H9 (cell line): ENCODE results near the gene CLIP3. TPM values are rescaled to one million over a fixed set of nuclear protein-coding genes. Genes with fewer than 3 reads are reported as not detected.

Experiments
- DNase-seq: peaks from one replicate; pipeline ENCODE4 v3.0.0-alpha.2; 2017
- H2AFZ ChIP-seq: one replicate; pipeline ENCODE4 v1.6.1; 2013; ENCODE audit warnings: mild to moderate bottlenecking, low read length, control low read depth, moderate library complexity
- H2AK5ac ChIP-seq: 2 replicates; pipeline ENCODE4 v1.6.1; 2013; ENCODE audit warnings: low read length, control low read depth, mixed read lengths; ENCODE audit not compliant: insufficient read length
- H2BK120ac ChIP-seq: one replicate; pipeline ENCODE4 v1.6.1; 2013; ENCODE audit warnings: low read depth, mild to moderate bottlenecking, low read length, control low read depth, inconsistent platforms; ENCODE audit not compliant: poor library complexity, severe bottlenecking
- H2BK12ac ChIP-seq: 2 replicates; pipeline ENCODE4 v1.6.1; 2013; ENCODE audit warnings: low read length, control low read depth, mixed read lengths, low read depth; ENCODE audit not compliant: insufficient read length
- H2BK15ac ChIP-seq: 2 replicates; pipeline ENCODE4 v1.6.1; 2013; ENCODE audit warnings: low read depth, low read length, control low read depth
- H2BK20ac ChIP-seq: one replicate; pipeline ENCODE4 v1.6.1; 2013; ENCODE audit warnings: low read depth, mild to moderate bottlenecking, low read length, control low read depth, inconsistent platforms; ENCODE audit not compliant: poor library complexity, severe bottlenecking
- H2BK5ac ChIP-seq: 2 replicates; pipeline ENCODE4 v1.6.1; 2013; ENCODE audit warnings: low read length, control low read depth, mixed read lengths; ENCODE audit not compliant: insufficient read length
- H3K14ac ChIP-seq: 2 replicates; pipeline ENCODE4 v1.6.1; 2013; ENCODE audit warnings: low read length, control low read depth; ENCODE audit not compliant: insufficient read depth
- H3K18ac ChIP-seq: 2 replicates; pipeline ENCODE4 v1.6.1; 2013; ENCODE audit warnings: low read depth, mild to moderate bottlenecking, mixed read lengths, low read length, control low read depth; ENCODE audit not compliant: insufficient read length
- H3K23ac ChIP-seq: 2 replicates; pipeline ENCODE4 v1.6.1; 2013; ENCODE audit warnings: low read length, control low read depth, mixed read lengths, low read depth; ENCODE audit not compliant: insufficient read length
- H3K23me2 ChIP-seq: 2 replicates; pipeline ENCODE4 v1.6.1; 2013; ENCODE audit warnings: low read depth, mild to moderate bottlenecking, mixed read lengths, low read length, control low read depth; ENCODE audit not compliant: insufficient read length, poor library complexity, severe bottlenecking
- H3K27ac ChIP-seq: 2 replicates; pipeline ENCODE4 v1.5.1; 2013; ENCODE audit warnings: low read length, control low read depth, mixed read lengths, low read depth; ENCODE audit not compliant: insufficient read length
- H3K27me3 ChIP-seq: 2 replicates; pipeline ENCODE4 v1.6.1; 2013; ENCODE audit warnings: low read length, control low read depth, inconsistent platforms; ENCODE audit not compliant: insufficient read depth
- H3K4ac ChIP-seq: 2 replicates; pipeline ENCODE4 v1.6.1; 2013; ENCODE audit warnings: low read depth, mild to moderate bottlenecking, control low read depth, inconsistent platforms, low read length, moderate library complexity
- H3K4me1 ChIP-seq: 2 replicates; pipeline ENCODE4 v1.6.1; 2013; ENCODE audit warnings: low read length, control low read depth, inconsistent platforms; ENCODE audit not compliant: insufficient read depth
- H3K4me2 ChIP-seq: 2 replicates; pipeline ENCODE4 v1.6.1; 2013; ENCODE audit warnings: low read length, control low read depth, mixed read lengths; ENCODE audit not compliant: insufficient read length, insufficient read depth
- H3K56ac ChIP-seq: 2 replicates; pipeline ENCODE4 v1.6.1; 2013; ENCODE audit warnings: low read depth, mild to moderate bottlenecking, mixed read lengths, low read length, control low read depth; ENCODE audit not compliant: insufficient read length
- H3K79me1 ChIP-seq: 2 replicates; pipeline ENCODE4 v1.6.1; 2013; ENCODE audit warnings: low read depth, mild to moderate bottlenecking, moderate library complexity, low read length, control low read depth, inconsistent platforms; ENCODE audit not compliant: insufficient read depth, poor library complexity, severe bottlenecking
- H3K79me2 ChIP-seq: 2 replicates; pipeline ENCODE4 v1.6.1; 2013; ENCODE audit warnings: low read length, control low read depth, inconsistent platforms; ENCODE audit not compliant: insufficient read depth
- H3K9ac ChIP-seq: 2 replicates; pipeline ENCODE4 v1.6.1; 2013; ENCODE audit warnings: low read length, control low read depth, mixed read lengths; ENCODE audit not compliant: insufficient read length; ENCODE audit errors: extremely low read depth
- H3K9me3 ChIP-seq: one replicate; pipeline ENCODE4 v1.6.1; 2013; ENCODE audit warnings: low read depth, low read length, inconsistent platforms; ENCODE audit not compliant: control insufficient read depth
- H3T11ph ChIP-seq: one replicate; pipeline ENCODE4 v1.6.1; 2013; ENCODE audit warnings: mild to moderate bottlenecking, low read length, control low read depth, inconsistent platforms
- H4K20me1 ChIP-seq: one replicate; pipeline ENCODE4 v1.6.1; 2013; ENCODE audit not compliant: control insufficient read depth, insufficient read length, insufficient read depth
- H4K5ac ChIP-seq: 2 replicates; pipeline ENCODE4 v1.6.1; 2013; ENCODE audit warnings: low read depth, mild to moderate bottlenecking, mixed read lengths, low read length, control low read depth; ENCODE audit not compliant: insufficient read length
- H4K8ac ChIP-seq: replicated peaks from 2 replicates; pipeline ENCODE4 v1.6.1; 2013; ENCODE audit warnings: low read length, control low read depth, mixed read lengths, low read depth; ENCODE audit not compliant: insufficient read length
- H4K91ac ChIP-seq: 2 replicates; pipeline ENCODE4 v1.6.1; 2013; ENCODE audit warnings: low read depth, mild to moderate bottlenecking, moderate library complexity, mixed read lengths, low read length, control low read depth; ENCODE audit not compliant: insufficient read length
- H3K27ac Mint-ChIP-seq, 3 experiments: 2 replicates in 2 of 3; 3 replicates in 1 of 3; pipeline ENCODE4 v1.8.0; 2020 to 2021; ENCODE audit warnings: mixed read lengths in 3 of 3, mild to moderate bottlenecking in 1 of 3, moderate library complexity in 1 of 3
- H3K27me3 Mint-ChIP-seq: 2 replicates; pipeline ENCODE4 v1.8.0; 2021; ENCODE audit warnings: low read depth, mild to moderate bottlenecking, moderate library complexity, mixed read lengths
- H3K36me3 Mint-ChIP-seq, 3 experiments: 2 replicates in 2 of 3; 3 replicates in 1 of 3; pipeline ENCODE4 v1.8.0; 2020 to 2021; ENCODE audit warnings: low read depth in 3 of 3, mixed read lengths in 3 of 3; ENCODE audit not compliant: insufficient read depth in 1 of 3
- H3K4me1 Mint-ChIP-seq, 2 experiments: 2 replicates each; pipeline ENCODE4 v1.8.0; 2020; ENCODE audit warnings: mixed read lengths in 2 of 2
- H3K4me3 Mint-ChIP-seq, 2 experiments: 2 replicates in 1 of 2; 3 replicates in 1 of 2; pipeline ENCODE4 v1.8.0; 2020 to 2021; ENCODE audit warnings: mild to moderate bottlenecking in 2 of 2, mixed read lengths in 2 of 2, moderate library complexity in 1 of 2
- H3K9me3 Mint-ChIP-seq, 2 experiments: 2 replicates in 1 of 2; 3 replicates in 1 of 2; pipeline ENCODE4 v1.8.0; 2020; ENCODE audit warnings: mild to moderate bottlenecking in 2 of 2, mixed read lengths in 2 of 2, moderate library complexity in 1 of 2
- WGBS: extraction: QIAGEN DNeasy Blood & Tissue Kit; methylation state at CpG from one replicate; pipeline ENCODE4 v1.1.7; 2013; ENCODE audit warnings: missing lambda C conversion rate, low lambda C conversion rate, mixed read lengths; ENCODE audit not compliant: insufficient read length; ENCODE audit errors: extremely low coverage; 5-methylcytosine and 5-hydroxymethylcytosine counted together
- total RNA-seq: library from RNA; stranded (reverse); gene quantifications from 2 replicates; pipeline ENCODE4 v1.2.1, GENCODE V29; 2021
- TF ChIP-seq, protein P1 (sequence below): fragments of 200-600 bp; sonication (generic); conservative IDR thresholded peaks from 3 replicates; pipeline ENCODE4 v1.8.0; 2021; ENCODE audit warnings: antibody characterized with exemption, mild to moderate bottlenecking

The CLIP3 gene
- total RNA-seq, 1 experiment from 2014 or later = 19.7 TPM

DNA sequence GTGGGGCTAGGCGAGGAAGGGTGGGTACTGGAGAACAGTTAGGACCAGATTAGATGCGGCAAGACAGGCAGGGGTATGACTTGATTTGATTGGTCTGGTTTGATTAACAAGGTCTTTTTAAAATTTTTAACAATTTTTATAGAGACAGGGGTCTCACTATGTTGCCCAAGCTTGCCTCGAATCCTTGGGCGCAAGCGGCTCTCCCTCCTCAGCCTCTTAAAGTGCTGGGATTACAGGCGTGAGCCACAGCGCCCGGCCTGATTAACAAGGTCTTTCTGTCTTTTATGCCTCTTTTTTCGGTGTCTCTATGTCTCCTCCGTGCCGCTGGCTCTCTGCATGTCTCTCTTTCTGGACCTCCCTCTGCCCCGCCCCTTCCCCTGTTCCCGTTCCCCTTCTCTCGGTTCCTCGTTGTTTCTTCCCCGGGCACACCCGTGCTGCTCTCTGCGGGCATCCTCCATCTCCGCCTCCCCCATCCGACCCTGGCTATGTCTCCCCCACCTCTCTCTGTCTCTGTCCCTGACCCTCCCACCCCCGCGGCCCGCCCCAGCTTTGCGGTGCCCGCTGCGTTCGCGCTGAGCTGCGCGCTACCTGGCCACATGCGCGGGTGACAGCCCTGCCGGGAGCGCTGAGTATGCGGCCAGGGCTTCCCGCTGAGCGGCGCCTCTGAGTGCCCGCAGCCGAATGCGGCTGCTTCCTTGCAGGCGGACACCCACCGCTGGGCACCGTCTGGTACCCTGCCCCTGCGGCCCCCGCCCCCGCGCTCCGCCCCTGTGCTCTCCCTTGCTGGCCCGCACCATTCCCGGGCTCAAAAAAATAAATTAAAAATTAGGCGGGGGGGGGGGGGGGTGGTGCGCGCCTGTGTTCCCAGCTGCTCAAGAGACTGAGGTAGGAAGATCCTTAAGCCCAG is 45.8 kb downstream of the CLIP3 start:
- TF ChIP-seq, protein P1, sequence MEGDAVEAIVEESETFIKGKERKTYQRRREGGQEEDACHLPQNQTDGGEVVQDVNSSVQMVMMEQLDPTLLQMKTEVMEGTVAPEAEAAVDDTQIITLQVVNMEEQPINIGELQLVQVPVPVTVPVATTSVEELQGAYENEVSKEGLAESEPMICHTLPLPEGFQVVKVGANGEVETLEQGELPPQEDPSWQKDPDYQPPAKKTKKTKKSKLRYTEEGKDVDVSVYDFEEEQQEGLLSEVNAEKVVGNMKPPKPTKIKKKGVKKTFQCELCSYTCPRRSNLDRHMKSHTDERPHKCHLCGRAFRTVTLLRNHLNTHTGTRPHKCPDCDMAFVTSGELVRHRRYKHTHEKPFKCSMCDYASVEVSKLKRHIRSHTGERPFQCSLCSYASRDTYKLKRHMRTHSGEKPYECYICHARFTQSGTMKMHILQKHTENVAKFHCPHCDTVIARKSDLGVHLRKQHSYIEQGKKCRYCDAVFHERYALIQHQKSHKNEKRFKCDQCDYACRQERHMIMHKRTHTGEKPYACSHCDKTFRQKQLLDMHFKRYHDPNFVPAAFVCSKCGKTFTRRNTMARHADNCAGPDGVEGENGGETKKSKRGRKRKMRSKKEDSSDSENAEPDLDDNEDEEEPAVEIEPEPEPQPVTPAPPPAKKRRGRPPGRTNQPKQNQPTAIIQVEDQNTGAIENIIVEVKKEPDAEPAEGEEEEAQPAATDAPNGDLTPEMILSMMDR = no peak
- DNase-seq = peak; percentile 76
- Histone ChIP-seq H3K23ac (no peak overlapping the region), H3K79me2 (no peaks in the 10 kb centered on the region), H2AFZ (no peak overlapping the region), H3T11ph (no peak overlapping the region), H4K5ac (no peak overlapping the region), H3K4me1 (no peaks in the 10 kb centered on the region), H3K9ac (no peak overlapping the region), H3K23me2 (no peaks in the 10 kb centered on the region), H3K4me2 (peak overlapping the region; percentile 59), H3K4ac (no peak overlapping the region), H3K9me3 (no peaks in the 10 kb centered on the region), H3K79me1 (no peaks in the 10 kb centered on the region), H3K27me3 (no peaks in the 10 kb centered on the region; the same call in 1 of the 2 replicates), H4K20me1 (no peaks in the 10 kb centered on the region), H4K91ac (no peak overlapping the region), H2BK120ac (no peak overlapping the region), H2AK5ac (no peak overlapping the region), H3K18ac (no peak overlapping the region), H2BK15ac (no peak overlapping the region), H2BK5ac (no peak overlapping the region), H3K14ac (no peak overlapping the region), H3K27ac (no peak overlapping the region), H2BK20ac (no peak overlapping the region), H4K8ac (no peak overlapping the region), H2BK12ac (no peak overlapping the region), H3K56ac (no peak overlapping the region)
- no peaks in the 10 kb centered on the region; a peak in 1 of 7 replicates for H3K36me3 Mint-ChIP-seq
- no peaks in the 10 kb centered on the region; a peak in 2 of 5 replicates for H3K9me3 Mint-ChIP-seq
- no CpG with 5 or more reads among the region's 54 CpGs for WGBS
- H3K27ac Mint-ChIP-seq = peak overlapping the region in 1 of 3 experiments; percentile 43; a peak in 1 of 7 replicates
- peaks cover 78% of the 10 kb centered on the region for H3K27me3 Mint-ChIP-seq
- H3K4me1 Mint-ChIP-seq = peaks cover 4 to 9% of the 10 kb centered on the region in 2 experiments
- peak overlapping the region; percentile 71 to 92 for H3K4me3 Mint-ChIP-seq
